OCI-LY7 (cell line): ENCODE results near the gene DBET. TPM values are rescaled to one million over a fixed set of nuclear protein-coding genes. Genes with fewer than 3 reads are reported as not detected.
A peak's percentile ranks its signal among the peaks of the same experiment; 100 is the strongest.
"Not testable (repeated sequence)": the region's sequence is repeated elsewhere in the genome, so short reads cannot be mapped to it uniquely, and the experiment has no call there.

ENCODE experiments used
- BruUV-seq: library from RNA; stranded (reverse); fragments of 400-500 nt; replicated peaks from 2 replicates; lab custom pipeline; 2021; lab: Mats Ljungman, UMichigan
- CTCF ChIA-PET: fragments of 300-600 bp; sonication (Branson Sonifier 250); formaldehyde crosslinking; loops from one replicate; lab custom pipeline; 2022; ENCODE audit warnings: antibody characterized with exemption; ENCODE audit not compliant: unreplicated experiment; lab: Charles Lee
- POLR2A ChIA-PET: fragments of 300-600 bp; sonication (Branson Sonifier 250); formaldehyde crosslinking; loops from one replicate; lab custom pipeline; 2022; ENCODE audit warnings: antibody characterized with exemption; lab: Charles Lee
- DNase-seq: peaks from one replicate; pipeline ENCODE4 v3.0.0-alpha.2; 2015; ENCODE audit warnings: low spot score
- H2AFZ ChIP-seq: fragments of 200-600 bp; sonication (generic), shearing (Covaris generic); 2 replicates; pipeline ENCODE4 v1.6.1; 2014; ENCODE audit warnings: mild to moderate bottlenecking, antibody characterized with exemption, low read length, moderate library complexity
- H3K27ac ChIP-seq: fragments of 200-600 bp; sonication (generic); 2 replicates; pipeline ENCODE4 v1.5.1; 2014; ENCODE audit warnings: mixed run types, low read depth, mild to moderate bottlenecking, moderate library complexity, low read length, inconsistent platforms; ENCODE audit not compliant: poor library complexity, severe bottlenecking
- H3K36me3 ChIP-seq: fragments of 200-600 bp; sonication (generic); 2 replicates; pipeline ENCODE4 v1.6.1; 2014; ENCODE audit warnings: mild to moderate bottlenecking, antibody characterized with exemption, low read length, moderate library complexity, mixed read lengths; ENCODE audit not compliant: insufficient read depth
- H3K4me1 ChIP-seq: fragments of 200-600 bp; sonication (generic); 2 replicates; pipeline ENCODE4 v1.5.1; 2014; ENCODE audit warnings: mild to moderate bottlenecking, low read length; ENCODE audit not compliant: insufficient read depth, poor library complexity, severe bottlenecking
- H3K4me2 ChIP-seq: fragments of 200-600 bp; sonication (generic); 2 replicates; pipeline ENCODE4 v1.6.1; 2014; ENCODE audit warnings: mild to moderate bottlenecking, low read length
- H3K4me3 ChIP-seq: fragments of 200-600 bp; sonication (generic); 2 replicates; pipeline ENCODE4 v1.5.1; 2014; ENCODE audit warnings: mild to moderate bottlenecking, low read depth, low read length; ENCODE audit not compliant: poor library complexity, severe bottlenecking
- H3K79me2 ChIP-seq: fragments of 200-600 bp; sonication (generic); 2 replicates; pipeline ENCODE4 v1.6.1; 2016; ENCODE audit warnings: low read depth, mild to moderate bottlenecking, low read length, moderate library complexity, mixed read lengths; ENCODE audit not compliant: insufficient read depth
- H3K9me2 ChIP-seq: fragments of 200-600 bp; sonication (generic); 2 replicates; pipeline ENCODE4 v1.6.1; 2016; ENCODE audit warnings: mild to moderate bottlenecking, low read length, mixed read lengths; ENCODE audit not compliant: insufficient read depth
- H3K9me3 ChIP-seq: fragments of 200-600 bp; sonication (generic); 2 replicates; pipeline ENCODE4 v1.6.1; 2014; ENCODE audit warnings: mild to moderate bottlenecking, mixed run types, low read length, mixed read lengths
- H4K20me1 ChIP-seq: fragments of 200-600 bp; sonication (generic); 2 replicates; pipeline ENCODE4 v1.6.1; 2014; ENCODE audit warnings: mild to moderate bottlenecking, antibody characterized with exemption, low read length, moderate library complexity, mixed read lengths; ENCODE audit not compliant: insufficient read depth
- intact Hi-C: fragments of 100-400 bp; cut with micrococcal nuclease; formaldehyde crosslinking; loops from one replicate; pipeline ENCODE4 v1.10.0; 2022; ENCODE audit not compliant: unreplicated experiment
- total RNA-seq, 2 experiments: library from RNA; depleted of rRNA in 1 of 2; stranded (reverse); fragments of >200 nt in 1 of 2; shearing (Covaris generic) in 1 of 2; gene quantifications; 2 replicates each; pipeline ENCODE4 v1.2.3, GENCODE V29; 2014 to 2022

The DBET gene
- total RNA-seq, 2 experiments from 2014 or later = not detected

DNA sequence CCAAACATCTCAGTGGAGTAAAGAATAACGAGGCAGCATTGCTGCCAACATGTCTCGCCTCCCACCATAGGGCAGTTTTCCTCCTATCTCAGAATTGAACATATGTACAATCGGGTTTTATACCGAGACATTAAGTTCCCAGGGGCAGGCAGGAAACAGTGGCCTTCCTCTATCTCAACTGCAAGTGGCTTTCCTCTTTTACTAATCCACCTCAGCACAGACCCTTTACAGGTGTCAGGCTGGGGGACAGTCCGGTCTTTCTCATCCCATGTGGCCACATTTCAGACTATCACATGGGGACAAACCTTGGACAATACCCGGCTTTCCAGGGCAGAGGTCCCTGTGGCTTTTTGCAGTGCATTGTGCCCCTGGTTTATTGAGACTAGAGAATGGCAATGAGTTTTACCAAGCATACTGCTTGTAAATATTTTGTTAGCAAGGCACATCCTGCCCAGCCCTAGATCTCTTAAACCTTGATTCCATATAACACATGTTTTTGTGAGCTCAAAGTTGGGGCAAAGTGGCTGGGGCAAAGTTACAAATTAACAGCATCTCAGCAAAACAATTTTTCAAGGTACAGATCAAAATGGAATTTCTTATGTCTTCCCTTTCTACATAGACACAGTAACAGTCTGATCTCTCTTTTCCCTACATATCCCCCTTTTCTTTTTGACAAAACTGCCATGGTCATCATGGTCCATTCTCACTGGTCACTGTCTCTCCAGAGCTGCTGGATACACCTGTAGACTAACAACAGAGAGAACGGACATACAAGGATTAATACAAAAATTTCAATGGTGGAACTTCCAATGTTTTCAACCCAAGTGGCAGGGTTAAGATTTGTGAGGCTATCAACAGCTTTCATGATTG lies 42.5 kb downstream of the DBET start:
- intact Hi-C loops, H3K79me2 ChIP-seq, H2AFZ ChIP-seq, BruUV-seq, H3K9me3 ChIP-seq, DNase-seq, H4K20me1 ChIP-seq, CTCF ChIA-PET, H3K4me1 ChIP-seq, H3K27ac ChIP-seq, H3K9me2 ChIP-seq, H3K36me3 ChIP-seq, H3K4me3 ChIP-seq, POLR2A ChIA-PET, H3K4me2 ChIP-seq: not testable (repeated sequence)

- H3K9me2 ChIP-seq, H3K79me2 ChIP-seq, intact Hi-C loops, BruUV-seq, H3K27ac ChIP-seq, H4K20me1 ChIP-seq, H3K4me2 ChIP-seq, H3K36me3 ChIP-seq, H2AFZ ChIP-seq, CTCF ChIA-PET, H3K4me1 ChIP-seq, H3K4me3 ChIP-seq, POLR2A ChIA-PET, H3K9me3 ChIP-seq, DNase-seq: not testable (repeated sequence)
These were observed 43.6 kb downstream of the DBET start for GRCh38 chr4:190107766-190108485.

DNA sequence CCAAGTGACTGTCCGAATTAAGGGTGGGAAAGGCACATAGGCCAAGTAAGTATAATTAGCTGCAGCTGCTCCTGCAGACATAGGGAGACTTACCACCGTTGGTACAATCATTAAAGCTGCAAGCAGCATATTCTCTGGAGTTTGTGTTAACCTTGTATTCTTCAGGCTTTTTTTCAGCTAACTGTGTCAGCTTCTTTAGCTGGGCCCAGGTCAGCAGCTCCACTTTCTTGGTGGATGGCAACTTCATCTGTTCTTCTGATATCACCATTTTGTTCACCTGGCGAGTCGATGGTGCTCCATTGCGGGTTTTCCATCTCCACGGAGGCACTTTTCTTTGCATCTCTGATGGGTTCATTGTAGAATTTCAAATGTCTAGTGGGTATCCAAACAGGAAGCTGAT lies 44.5 kb downstream of the DBET start:
- H3K4me2 ChIP-seq, BruUV-seq, H3K9me3 ChIP-seq, H3K9me2 ChIP-seq, POLR2A ChIA-PET, CTCF ChIA-PET, H2AFZ ChIP-seq, H4K20me1 ChIP-seq, H3K36me3 ChIP-seq, H3K27ac ChIP-seq, DNase-seq, H3K79me2 ChIP-seq, H3K4me3 ChIP-seq, intact Hi-C loops, H3K4me1 ChIP-seq: not testable (repeated sequence)

- intact Hi-C loops, H4K20me1 ChIP-seq, BruUV-seq, H3K27ac ChIP-seq, H3K36me3 ChIP-seq, CTCF ChIA-PET, H2AFZ ChIP-seq, DNase-seq, H3K9me3 ChIP-seq, H3K79me2 ChIP-seq, H3K4me3 ChIP-seq, H3K4me2 ChIP-seq, H3K4me1 ChIP-seq, POLR2A ChIA-PET, H3K9me2 ChIP-seq: not testable (repeated sequence)
These were observed 45.2 kb downstream of the DBET start for GRCh38 chr4:190109390-190110011.

- H4K20me1 ChIP-seq, POLR2A ChIA-PET, CTCF ChIA-PET, H3K4me3 ChIP-seq, H3K36me3 ChIP-seq, H2AFZ ChIP-seq, DNase-seq, H3K79me2 ChIP-seq, BruUV-seq, intact Hi-C loops, H3K9me3 ChIP-seq, H3K4me1 ChIP-seq, H3K27ac ChIP-seq, H3K9me2 ChIP-seq, H3K4me2 ChIP-seq: not testable (repeated sequence)
These were observed 45.7 kb downstream of the DBET start for GRCh38 chr4:190110033-190110432.

- BruUV-seq, POLR2A ChIA-PET: not testable (repeated sequence)
These were observed 46.4 kb downstream of the DBET start for GRCh38 chr4:190110570-190111295.

More at GRCh38 chr4:190110570-190111295, 46.4 kb downstream of the DBET start:
- H3K9me3 ChIP-seq, CTCF ChIA-PET, DNase-seq, H3K4me3 ChIP-seq, H3K4me2 ChIP-seq, intact Hi-C loops, H3K79me2 ChIP-seq, H3K9me2 ChIP-seq, H3K27ac ChIP-seq, H3K4me1 ChIP-seq, H4K20me1 ChIP-seq, H3K36me3 ChIP-seq: not testable (repeated sequence)
- peak overlapping the region; percentile 9; the same call in 1 of the 2 replicates for H2AFZ ChIP-seq
